ENCODE measurements around the gene CCT7.

Gene CCT7

GRCh38 chr2:73233932-73234832 lies at the start of gene CCT7:
Gene CCT7 (plus strand): TSS chr2:73234308. CDS start chr2:73234379, 71 bp downstream.
- peak; percentile 94 for DNase-seq (ENCODE audit: low read depth, low spot score)

GRCh38 chr2:73185965-73186364 lies 48.1 kb upstream of the CCT7 start:
- no peak for DNase-seq (ENCODE audit: low read depth, low spot score)

- DNase-seq (ENCODE audit: low read depth, low spot score) = no peak
Measured at GRCh38 chr2:73187549-73187948, 46.6 kb upstream of the CCT7 start.

- DNase-seq (ENCODE audit: low read depth, low spot score) = no peak
Measured at GRCh38 chr2:73197579-73197978, 36.5 kb upstream of the CCT7 start.

- peak; percentile 29 for DNase-seq (ENCODE audit: low read depth, low spot score)
Measured at GRCh38 chr2:73200281-73200680, 33.8 kb upstream of the CCT7 start.

GRCh38 chr2:73202156-73203054 lies 31.7 kb upstream of the CCT7 start, which contains the start of gene NOTO:
Gene NOTO (plus strand): TSS chr2:73202574. CDS start chr2:73202667, 93 bp downstream.
- peak; percentile 26 for DNase-seq (ENCODE audit: low read depth, low spot score)

GRCh38 chr2:73203055-73203681 lies 30.9 kb upstream of the CCT7 start:
- DNase-seq (ENCODE audit: low read depth, low spot score) = peak; percentile 22

GRCh38 chr2:73205611-73206010 lies 28.5 kb upstream of the CCT7 start:
- DNase-seq (ENCODE audit: low read depth, low spot score) = peak; percentile 50

- no peak for DNase-seq (ENCODE audit: low read depth, low spot score)
Measured at GRCh38 chr2:73208258-73208657, 25.9 kb upstream of the CCT7 start.

GRCh38 chr2:73210019-73210418 lies 24.1 kb upstream of the CCT7 start:
- no peak for DNase-seq (ENCODE audit: low read depth, low spot score)

- no peak for DNase-seq (ENCODE audit: low read depth, low spot score)
Measured at GRCh38 chr2:73210696-73211095, 23.4 kb upstream of the CCT7 start.

- no peak for DNase-seq (ENCODE audit: low read depth, low spot score)
Measured at GRCh38 chr2:73212098-73212447, 22.0 kb upstream of the CCT7 start.

GRCh38 chr2:73212448-73213176 lies 21.5 kb upstream of the CCT7 start:
- peak; percentile 92 for DNase-seq (ENCODE audit: low read depth, low spot score)

GRCh38 chr2:73214120-73215035 lies 19.7 kb upstream of the CCT7 start, which contains the start of gene SMYD5:
Gene SMYD5 (plus strand): TSS chr2:73214245. CDS start chr2:73214267, 22 bp downstream.
- peak; percentile 91 for DNase-seq (ENCODE audit: low read depth, low spot score)

GRCh38 chr2:73215254-73215653 lies 18.9 kb upstream of the CCT7 start:
- no peak for DNase-seq (ENCODE audit: low read depth, low spot score)

GRCh38 chr2:73217160-73217559 lies 16.9 kb upstream of the CCT7 start:
- no peak for DNase-seq (ENCODE audit: low read depth, low spot score)

- no peak for DNase-seq (ENCODE audit: low read depth, low spot score)
Measured at GRCh38 chr2:73217826-73218225, 16.3 kb upstream of the CCT7 start.

- DNase-seq (ENCODE audit: low read depth, low spot score) = peak; percentile 56
Measured at GRCh38 chr2:73218298-73218697, 15.8 kb upstream of the CCT7 start.

- no peak for DNase-seq (ENCODE audit: low read depth, low spot score)
Measured at GRCh38 chr2:73223821-73224220, 10.3 kb upstream of the CCT7 start.

Measured in astrocyte of the hippocampus (primary cell).